Natural killer cell (primary cell): ENCODE measurements around the gene NEIL1. TPM values are rescaled to one million over a fixed set of nuclear protein-coding genes. Genes with fewer than 3 reads are reported as not detected.

Experiments used
- ATAC-seq, 3 donors: fragments of 150-1000 bp in 2 of 3; fragments of 200-7000 bp in 1 of 3; cut with Tn5 transposase; 1 replicate in 1 of 3; 2 replicates in 2 of 3; pipeline ENCODE4 v1.10.0; 2021; ENCODE audit warnings: mild to moderate bottlenecking in 2 of 3, moderate library complexity in 2 of 3
- DNase-seq, 2 donors: peaks; one replicate each; pipeline versions ENCODE4 v3.0.0 to v3.0.0-alpha.2; 2013 to 2021; ENCODE audit warnings: mixed read lengths in 1 of 2
- H3K27ac ChIP-seq: one replicate; pipeline ENCODE4 v1.5.1; 2013; ENCODE audit warnings: mild to moderate bottlenecking, low read length
- H3K27me3 ChIP-seq: one replicate; pipeline ENCODE4 v1.6.1; 2013; ENCODE audit warnings: low read length; ENCODE audit not compliant: control insufficient read depth, insufficient read depth
- H3K36me3 ChIP-seq: one replicate; pipeline ENCODE4 v1.6.1; 2013; ENCODE audit warnings: low read length; ENCODE audit not compliant: control insufficient read depth, insufficient read depth
- H3K4me1 ChIP-seq: one replicate; pipeline ENCODE4 v1.6.1; 2013; ENCODE audit warnings: low read length; ENCODE audit not compliant: control insufficient read depth, insufficient read depth
- H3K4me3 ChIP-seq: one replicate; pipeline ENCODE4 v1.5.1; 2013; ENCODE audit warnings: low read length
- H3K9me3 ChIP-seq: one replicate; pipeline ENCODE4 v1.6.1; 2013; ENCODE audit warnings: low read length; ENCODE audit not compliant: control insufficient read depth, insufficient read depth
- H3K27ac Mint-ChIP-seq, 2 donors: one replicate each; pipeline ENCODE4 v1.8.0; 2022; ENCODE audit warnings: mild to moderate bottlenecking in 2 of 2, mixed read lengths in 2 of 2, moderate library complexity in 1 of 2
- H3K27me3 Mint-ChIP-seq, 2 donors: one replicate each; pipeline ENCODE4 v1.8.0; 2022; ENCODE audit warnings: low read depth in 2 of 2, mixed read lengths in 2 of 2
- H3K36me3 Mint-ChIP-seq: one replicate; pipeline ENCODE4 v1.8.0; 2022; ENCODE audit warnings: mixed read lengths
- H3K4me1 Mint-ChIP-seq, 2 donors: one replicate each; pipeline ENCODE4 v1.8.0; 2022; ENCODE audit warnings: mixed read lengths in 2 of 2
- H3K4me3 Mint-ChIP-seq: one replicate; pipeline ENCODE4 v1.8.0; 2022; ENCODE audit warnings: mild to moderate bottlenecking, moderate library complexity, mixed read lengths
- H3K9me3 Mint-ChIP-seq, 2 donors: one replicate each; pipeline ENCODE4 v1.8.0; 2022; ENCODE audit warnings: mixed read lengths in 2 of 2
- WGBS: methylation state at CpG from one replicate; pipeline ENCODE4 v1.1.7; 2013; ENCODE audit warnings: missing lambda C conversion rate; ENCODE audit not compliant: insufficient coverage; 5-methylcytosine and 5-hydroxymethylcytosine counted together
- intact Hi-C: fragments of 100-400 bp; cut with micrococcal nuclease; formaldehyde crosslinking; loops from one replicate; pipeline ENCODE4 v1.14.2; 2022
- total RNA-seq, 4 donors: library from RNA; stranded (reverse); fragments of 120-200 nt in 1 of 4; gene quantifications; one replicate each; pipeline versions ENCODE4 v1.2.3 to v1.2.4, GENCODE V29; 2013 to 2022
- TF ChIP-seq, protein P1 (sequence below): fragments of 200-600 bp; IDR thresholded peaks from one replicate; pipeline ENCODE4 v1.8.0; 2022; ENCODE audit warnings: antibody characterized with exemption

Gene NEIL1
- total RNA-seq, 3 donors from 2014 or later (not counting 1 experiment from before 2014, with no cell fraction given): 97.1 to 324 (median 112) TPM

GRCh38 chr15:75335313-75335704 is 11.5 kb upstream of the NEIL1 start:
- H3K27ac Mint-ChIP-seq: peak overlapping the region; percentile 88 to 90
- H3K27me3 ChIP-seq: no peaks in the 10 kb centered on the region
- H3K4me3 Mint-ChIP-seq: peak overlapping the region; percentile 97
- H3K9me3 Mint-ChIP-seq: no peaks in the 10 kb centered on the region
- ATAC-seq (no peak), DNase-seq (no peak)
- TF ChIP-seq, protein P1, sequence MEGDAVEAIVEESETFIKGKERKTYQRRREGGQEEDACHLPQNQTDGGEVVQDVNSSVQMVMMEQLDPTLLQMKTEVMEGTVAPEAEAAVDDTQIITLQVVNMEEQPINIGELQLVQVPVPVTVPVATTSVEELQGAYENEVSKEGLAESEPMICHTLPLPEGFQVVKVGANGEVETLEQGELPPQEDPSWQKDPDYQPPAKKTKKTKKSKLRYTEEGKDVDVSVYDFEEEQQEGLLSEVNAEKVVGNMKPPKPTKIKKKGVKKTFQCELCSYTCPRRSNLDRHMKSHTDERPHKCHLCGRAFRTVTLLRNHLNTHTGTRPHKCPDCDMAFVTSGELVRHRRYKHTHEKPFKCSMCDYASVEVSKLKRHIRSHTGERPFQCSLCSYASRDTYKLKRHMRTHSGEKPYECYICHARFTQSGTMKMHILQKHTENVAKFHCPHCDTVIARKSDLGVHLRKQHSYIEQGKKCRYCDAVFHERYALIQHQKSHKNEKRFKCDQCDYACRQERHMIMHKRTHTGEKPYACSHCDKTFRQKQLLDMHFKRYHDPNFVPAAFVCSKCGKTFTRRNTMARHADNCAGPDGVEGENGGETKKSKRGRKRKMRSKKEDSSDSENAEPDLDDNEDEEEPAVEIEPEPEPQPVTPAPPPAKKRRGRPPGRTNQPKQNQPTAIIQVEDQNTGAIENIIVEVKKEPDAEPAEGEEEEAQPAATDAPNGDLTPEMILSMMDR: no peak
- no peaks in the 10 kb centered on the region for H3K27me3 Mint-ChIP-seq
- 0% methylated on average over 1 of the region's 3 CpGs for WGBS
- no peak overlapping the region for H3K27ac ChIP-seq
- peak overlapping the region; percentile 80 for H3K4me3 ChIP-seq
- H3K9me3 ChIP-seq: no peaks in the 10 kb centered on the region
- peaks cover 25 to 46% of the 10 kb centered on the region in 2 donors for H3K4me1 Mint-ChIP-seq
- H3K36me3 Mint-ChIP-seq: no peaks in the 10 kb centered on the region
- intact Hi-C loops: loop anchor here (2.0 kb wide), 1 partner anchor 33 kb away; the partner anchor contains the start of gene MAN2C1
- peaks cover 3% of the 10 kb centered on the region for H3K36me3 ChIP-seq
- H3K4me1 ChIP-seq: peaks cover 29% of the 10 kb centered on the region

- peaks cover 29% of the 10 kb centered on the region for H3K4me1 ChIP-seq
Measured at GRCh38 chr15:75335705-75336355, 11.0 kb upstream of the NEIL1 start, which contains the start of gene COMMD4. TSS of gene COMMD4 (plus strand) at chr15:75336063. CDS start at chr15:75336090, 27 bp downstream.

DNA sequence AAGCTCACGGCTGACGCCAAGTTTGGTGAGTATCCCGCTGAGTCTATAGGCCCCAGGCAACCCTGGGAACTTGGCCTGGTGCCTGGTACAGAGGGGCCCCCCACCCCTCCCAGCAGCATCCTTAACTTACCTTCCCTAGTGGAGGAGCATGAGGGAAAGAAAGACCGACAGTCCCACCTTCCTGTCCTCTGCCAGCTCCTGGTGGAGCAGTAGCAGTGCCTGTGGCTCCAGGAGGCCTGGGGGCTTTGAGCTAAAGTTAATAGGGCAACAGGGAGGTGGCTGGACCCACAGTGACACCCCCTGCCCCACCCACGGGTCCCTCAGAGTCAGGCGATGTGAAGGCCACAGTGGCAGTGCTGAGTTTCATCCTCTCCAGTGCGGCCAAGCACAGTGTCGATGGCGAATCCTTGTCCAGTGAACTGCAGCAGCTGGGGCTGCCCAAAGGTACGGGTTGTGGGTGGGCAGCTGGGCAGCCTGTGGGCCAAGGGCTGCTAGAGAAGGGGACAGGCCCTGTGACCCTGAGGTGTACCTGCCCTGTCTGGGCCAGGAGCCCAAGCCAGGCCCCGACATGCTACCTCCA is 8.1 kb upstream of the NEIL1 start:
- peaks cover 23% of the 10 kb centered on the region for H3K4me1 ChIP-seq
- peaks cover 5% of the 10 kb centered on the region for H3K36me3 ChIP-seq
- H3K27ac Mint-ChIP-seq: no peak overlapping the region
- intact Hi-C loops: no loop called here
- no peaks in the 10 kb centered on the region for H3K9me3 Mint-ChIP-seq
- no peak overlapping the region for H3K4me3 ChIP-seq
- 97% methylated on average over 11 of the region's 11 CpGs for WGBS
- DNase-seq: no peak
- H3K27ac ChIP-seq: no peak overlapping the region
- TF ChIP-seq, protein P1: no peak
- no peaks in the 10 kb centered on the region for H3K9me3 ChIP-seq
- ATAC-seq: no peak
- no peaks in the 10 kb centered on the region for H3K36me3 Mint-ChIP-seq
- H3K27me3 ChIP-seq: no peaks in the 10 kb centered on the region
- no peak overlapping the region for H3K4me3 Mint-ChIP-seq
- H3K27me3 Mint-ChIP-seq: no peaks in the 10 kb centered on the region
- peaks cover 20 to 38% of the 10 kb centered on the region in 2 donors for H3K4me1 Mint-ChIP-seq

More at GRCh38 chr15:75335705-75336355, 11.0 kb upstream of the NEIL1 start, which contains the start of gene COMMD4:
- ATAC-seq (peak; percentile 37 to 46 (median 40)), DNase-seq (peak; percentile 60 to 82)
- H3K27me3 ChIP-seq: no peaks in the 10 kb centered on the region
- Mint-ChIP-seq H3K4me3 (peak within 1 kb of the TSS; percentile 97), H3K36me3 (no peaks in the 10 kb centered on the region), H3K4me1 (peaks cover 25 to 46% of the 10 kb centered on the region in 2 donors), H3K27ac (peak within 1 kb of the TSS; percentile 88 to 90), H3K9me3 (no peaks in the 10 kb centered on the region), H3K27me3 (no peaks in the 10 kb centered on the region)
- TF ChIP-seq, protein P1: no peak
- WGBS: under 1% methylated on average over 42 of the region's 42 CpGs
- H3K4me3 ChIP-seq: peak within 1 kb of the TSS; percentile 80
- peak within 1 kb of the TSS; percentile 29 for H3K27ac ChIP-seq
- no peaks in the 10 kb centered on the region for H3K9me3 ChIP-seq
- peaks cover 3% of the 10 kb centered on the region for H3K36me3 ChIP-seq
- intact Hi-C loops: loop anchor here (2.0 kb wide), 2 partner anchors 15 to 33 kb away; partner anchors contain the start of gene MAN2C1
